ENCODE measurements around the gene MPRIP.

Gene MPRIP

GRCh38 chr17:17084941-17085340 lies 42.7 kb downstream of the MPRIP start:
- Histone ChIP-seq H3K9me3 (ENCODE audit: control insufficient read depth, low read length) (no peaks in the 10 kb centered on the region), H3K27me3 (ENCODE audit: control insufficient read depth, insufficient read depth, low read length) (no peaks in the 10 kb centered on the region), H3K4me2 (ENCODE audit: low read length) (no peak overlapping the region), H3K4me1 (peaks cover 6% of the 10 kb centered on the region), H3K36me3 (ENCODE audit: control insufficient read depth, insufficient read depth, low read length) (no peaks in the 10 kb centered on the region), H3K27ac (no peak overlapping the region), H3K79me2 (peaks cover 90% of the 10 kb centered on the region), H3K9ac (no peak overlapping the region), H3K4me3 (ENCODE audit: low read depth, low read length) (no peak overlapping the region), H2AFZ (no peak overlapping the region)
- TF ChIP-seq CTCF (IDR thresholded peaks at IDR 0.05), result no peak

- H3K9ac ChIP-seq, result no peak overlapping the region
- H3K4me1 ChIP-seq, result peaks cover 6% of the 10 kb centered on the region
- H3K79me2 ChIP-seq, result peaks cover 90% of the 10 kb centered on the region
- no peak overlapping the region for H3K27ac ChIP-seq
- H3K4me3 ChIP-seq (ENCODE audit: low read depth, low read length), result no peak overlapping the region
- no peaks in the 10 kb centered on the region for H3K27me3 ChIP-seq (ENCODE audit: control insufficient read depth, insufficient read depth, low read length)
- TF ChIP-seq CTCF (IDR thresholded peaks at IDR 0.05), result no peak
- H3K36me3 ChIP-seq (ENCODE audit: control insufficient read depth, insufficient read depth, low read length), result no peaks in the 10 kb centered on the region
- no peaks in the 10 kb centered on the region for H3K9me3 ChIP-seq (ENCODE audit: control insufficient read depth, low read length)
- H2AFZ ChIP-seq, result no peak overlapping the region
- no peak overlapping the region for H3K4me2 ChIP-seq (ENCODE audit: low read length)
Measured at GRCh38 chr17:17086585-17086984, 44.3 kb downstream of the MPRIP start.

- Histone ChIP-seq H3K27me3 (ENCODE audit: control insufficient read depth, insufficient read depth, low read length) (no peaks in the 10 kb centered on the region), H3K4me3 (ENCODE audit: low read depth, low read length) (no peak overlapping the region), H3K9ac (no peak overlapping the region), H2AFZ (no peak overlapping the region), H3K4me1 (peaks cover 6% of the 10 kb centered on the region), H3K4me2 (ENCODE audit: low read length) (no peak overlapping the region), H3K36me3 (ENCODE audit: control insufficient read depth, insufficient read depth, low read length) (no peaks in the 10 kb centered on the region), H3K27ac (no peak overlapping the region), H3K9me3 (ENCODE audit: control insufficient read depth, low read length) (no peaks in the 10 kb centered on the region), H3K79me2 (peaks cover 92% of the 10 kb centered on the region)
- TF ChIP-seq CTCF (IDR thresholded peaks at IDR 0.05), result peak; percentile 8
Measured at GRCh38 chr17:17087424-17088015, 45.3 kb downstream of the MPRIP start.

GRCh38 chr17:17088086-17088485 lies 45.8 kb downstream of the MPRIP start:
- Histone ChIP-seq H3K36me3 (ENCODE audit: control insufficient read depth, insufficient read depth, low read length) (no peaks in the 10 kb centered on the region), H3K4me1 (peaks cover 6% of the 10 kb centered on the region), H3K27me3 (ENCODE audit: control insufficient read depth, insufficient read depth, low read length) (no peaks in the 10 kb centered on the region), H3K9me3 (ENCODE audit: control insufficient read depth, low read length) (no peaks in the 10 kb centered on the region), H3K27ac (no peak overlapping the region), H3K9ac (no peak overlapping the region), H3K4me3 (ENCODE audit: low read depth, low read length) (no peak overlapping the region), H3K79me2 (peaks cover 92% of the 10 kb centered on the region), H3K4me2 (ENCODE audit: low read length) (no peak overlapping the region), H2AFZ (no peak overlapping the region)
- TF ChIP-seq CTCF (IDR thresholded peaks at IDR 0.05), result no peak
